Hematopoietic multipotent progenitor cell treated with erythropoietin and hydrocortisone succinate and interleukin-3 and kit ligand, for 17 days (in vitro differentiated cells): ENCODE measurements around the gene SASS6.

Source experiments
- DNase-seq: peaks from one replicate; pipeline ENCODE4 v3.0.0-alpha.2; 2015; ENCODE audit warnings: low spot score

The SASS6 gene

GRCh38 chr1:100132566-100133477 is at the start of gene SASS6, which contains the start of gene TRMT13:
TSS of gene SASS6 (minus strand) at chr1:100132930. CDS start at chr1:100132814, 116 bp downstream.
TSS of gene TRMT13 (plus strand) at chr1:100133163. CDS start at chr1:100133169, 6 bp downstream.
- peak; percentile 89 for DNase-seq

- DNase-seq, result no peak
Observed at GRCh38 chr1:100178091-100178490, 45.4 kb upstream of the SASS6 start, which contains the start of gene LRRC39. TSS of gene LRRC39 (minus strand) at chr1:100178256. CDS start at chr1:100168516, 9,740 bp downstream.

GRCh38 chr1:100177295-100178041 is 44.7 kb upstream of the SASS6 start:
- DNase-seq, result no peak

GRCh38 chr1:100168051-100168450 is 35.3 kb upstream of the SASS6 start:
- DNase-seq, result no peak

GRCh38 chr1:100164702-100165101 is 32.0 kb upstream of the SASS6 start:
- no peak for DNase-seq

GRCh38 chr1:100164216-100164615 is 31.5 kb upstream of the SASS6 start:
- DNase-seq, result no peak

- no peak for DNase-seq
Observed at GRCh38 chr1:100162881-100163280, 30.2 kb upstream of the SASS6 start.

GRCh38 chr1:100152271-100152670 is 19.5 kb upstream of the SASS6 start:
- DNase-seq, result no peak

GRCh38 chr1:100151679-100152078 is 18.9 kb upstream of the SASS6 start:
- DNase-seq, result no peak

- DNase-seq, result no peak
Observed at GRCh38 chr1:100147875-100148274, 15.1 kb upstream of the SASS6 start.

- DNase-seq, result no peak
Observed at GRCh38 chr1:100146958-100147357, 14.2 kb upstream of the SASS6 start.

- DNase-seq, result no peak
Observed at GRCh38 chr1:100145116-100145515, 12.4 kb upstream of the SASS6 start.

GRCh38 chr1:100142343-100142742 is 9.6 kb upstream of the SASS6 start:
- DNase-seq, result no peak

GRCh38 chr1:100141192-100141591 is 8.5 kb upstream of the SASS6 start:
- no peak for DNase-seq

- no peak for DNase-seq
Observed at GRCh38 chr1:100137602-100138001, 4.9 kb upstream of the SASS6 start.

- no peak for DNase-seq
Observed at GRCh38 chr1:100134872-100135271, 2.1 kb upstream of the SASS6 start.

GRCh38 chr1:100131623-100132022 is 1.1 kb downstream of the SASS6 start:
- no peak for DNase-seq

- DNase-seq, result peak; percentile 37
Observed at GRCh38 chr1:100130552-100131077, 2.1 kb downstream of the SASS6 start.

GRCh38 chr1:100127226-100127625 is 5.5 kb downstream of the SASS6 start:
- no peak for DNase-seq

- DNase-seq, result no peak
Observed at GRCh38 chr1:100122177-100122576, 10.6 kb downstream of the SASS6 start.

GRCh38 chr1:100115524-100115923 is 17.2 kb downstream of the SASS6 start:
- DNase-seq, result no peak

- DNase-seq, result no peak
Observed at GRCh38 chr1:100109554-100110066, 23.1 kb downstream of the SASS6 start.
